Activated T-cell treated with anti-CD3 and anti-CD28 coated beads, Interleukin-2, amount 50 U/mL, for 4 hours (primary cell): ENCODE data around the gene APLP2. TPM values are rescaled to one million over a fixed set of nuclear protein-coding genes. Genes with fewer than 3 reads are reported as not detected.

Experiments
- ATAC-seq, 2 donors: fragments of 200-7000 bp; cut with Tn5 transposase; one replicate each; pipeline ENCODE4 v1.10.0; 2021
- DNase-seq: peaks from one replicate; pipeline ENCODE4 v3.0.0-alpha.2; 2020
- H3K27me3 Mint-ChIP-seq: one replicate; pipeline ENCODE4 v1.8.0; 2021; ENCODE audit warnings: low read depth, mixed read lengths
- H3K36me3 Mint-ChIP-seq: one replicate; pipeline ENCODE4 v1.8.0; 2022; ENCODE audit warnings: mixed read lengths; ENCODE audit not compliant: insufficient read depth
- H3K4me1 Mint-ChIP-seq: one replicate; pipeline ENCODE4 v1.8.0; 2021; ENCODE audit warnings: low read depth, mixed read lengths
- H3K4me3 Mint-ChIP-seq: one replicate; pipeline ENCODE4 v1.8.0; 2021; ENCODE audit warnings: mild to moderate bottlenecking, moderate library complexity, mixed read lengths
- H3K9me3 Mint-ChIP-seq: one replicate; pipeline ENCODE4 v1.8.0; 2021; ENCODE audit warnings: mixed read lengths
- total RNA-seq, 3 donors: library from RNA; stranded (reverse); gene quantifications; one replicate each; pipeline ENCODE4 v1.2.1, GENCODE V29; 2021

The APLP2 gene
- total RNA-seq, 3 donors from 2014 or later: 53.5 to 70.6 (median 60.4) TPM

DNA sequence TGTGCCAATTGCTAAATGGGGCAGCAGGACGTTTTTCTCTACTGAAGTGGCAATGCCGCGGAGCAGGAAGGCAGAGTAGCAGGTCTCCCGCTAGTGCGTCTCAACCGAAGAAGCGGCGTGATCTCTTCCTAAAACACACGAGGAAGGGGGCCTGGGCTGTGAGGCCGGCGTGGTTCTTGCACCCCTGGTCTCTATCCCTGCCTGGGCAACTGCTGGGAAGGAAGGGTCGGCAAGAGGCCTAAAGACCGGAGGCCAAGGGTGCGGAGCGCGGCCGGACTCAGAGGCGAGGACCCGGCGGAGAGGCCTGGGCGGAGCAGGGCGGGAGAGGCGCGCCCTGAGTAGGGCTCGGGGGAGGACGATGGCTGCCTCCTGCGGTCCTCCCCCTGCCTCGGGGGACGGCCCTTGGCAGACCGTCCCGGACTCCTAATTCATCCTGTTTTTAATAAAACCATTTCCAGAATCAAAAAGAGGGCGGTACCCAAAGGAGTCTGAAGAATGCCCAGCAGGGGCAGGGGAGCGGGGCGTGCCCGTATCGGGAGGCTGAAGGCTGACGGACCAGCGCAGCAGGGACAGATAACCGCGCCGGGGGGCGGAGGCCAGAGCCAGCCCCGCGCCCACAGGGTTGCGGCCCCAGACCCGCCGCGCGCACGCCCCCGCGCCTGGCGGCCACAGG is 572 bp upstream of the APLP2 start:
- H3K9me3 Mint-ChIP-seq: no peaks in the 10 kb centered on the region
- H3K27me3 Mint-ChIP-seq: peaks cover 4% of the 10 kb centered on the region
- peak; percentile 36 for DNase-seq

DNA sequence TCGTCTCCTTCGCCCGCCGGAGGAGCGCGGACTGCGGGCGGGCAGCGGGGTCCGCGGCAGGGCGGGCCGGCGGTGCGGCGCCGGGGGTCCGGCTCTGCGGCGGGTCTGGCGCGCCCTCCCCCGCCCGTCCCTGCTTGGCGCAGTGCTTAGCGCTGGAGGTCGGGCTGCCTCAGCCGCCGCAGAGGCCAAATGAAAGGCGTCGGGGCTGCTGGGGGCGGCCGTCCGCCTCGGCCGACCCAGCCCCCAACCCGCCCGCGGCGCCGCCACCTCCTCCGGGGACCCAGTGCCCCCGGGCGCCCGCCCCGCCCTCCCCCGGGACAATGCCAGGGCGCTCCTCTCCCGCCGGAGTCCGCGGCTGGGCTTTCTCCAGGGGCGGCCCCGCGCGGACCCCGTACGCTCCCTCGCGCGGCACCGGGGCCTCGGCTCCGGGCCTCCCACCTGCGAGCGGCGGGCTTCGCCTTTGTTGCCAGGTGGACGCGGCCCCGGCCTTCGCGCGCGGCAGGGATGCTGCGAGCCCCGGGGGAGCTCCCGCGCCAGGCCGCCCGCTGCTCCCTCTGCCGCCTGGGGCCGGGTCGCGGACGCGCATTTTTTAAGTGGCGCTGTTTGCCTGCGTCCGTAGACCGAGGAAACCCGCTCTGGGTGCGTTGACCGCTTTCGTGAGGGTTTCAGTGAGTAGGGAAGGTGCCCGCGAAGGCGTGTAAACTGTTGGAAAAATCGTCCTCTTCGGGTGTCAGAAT is 583 bp downstream of the APLP2 start:
- Mint-ChIP-seq H3K9me3 (no peaks in the 10 kb centered on the region), H3K36me3 (no peaks in the 10 kb centered on the region), H3K27me3 (no peaks in the 10 kb centered on the region), H3K4me3 (peak overlapping the region; percentile 93), H3K4me1 (peaks cover 24% of the 10 kb centered on the region)
- ATAC-seq (peak; percentile 26 to 41), DNase-seq (peak; percentile 38)

More for the DNA sequence above, 572 bp upstream of the APLP2 start:
- H3K36me3 Mint-ChIP-seq: no peaks in the 10 kb centered on the region
- peak overlapping the region; percentile 93 for H3K4me3 Mint-ChIP-seq
- peaks cover 24% of the 10 kb centered on the region for H3K4me1 Mint-ChIP-seq
- peak; percentile 56 to 64 for ATAC-seq

DNA sequence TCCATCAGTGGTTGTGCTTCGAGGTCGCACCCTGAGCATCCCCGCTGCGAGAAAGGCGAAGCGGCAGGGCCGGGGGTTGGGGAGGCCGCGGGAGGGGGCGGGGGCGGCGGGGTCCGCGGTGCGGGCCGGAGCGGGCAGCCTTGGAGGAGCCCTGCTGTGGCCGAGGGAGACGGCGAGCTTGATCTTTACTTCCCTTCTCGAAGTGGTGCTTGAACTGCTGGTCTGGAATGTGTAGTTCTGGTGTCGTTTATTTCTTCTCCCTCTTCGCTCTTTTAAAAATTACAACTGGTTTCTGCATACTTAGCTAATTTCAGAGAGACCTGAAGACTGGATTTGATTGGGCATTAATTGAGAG is 1.1 kb downstream of the APLP2 start:
- DNase-seq (no peak), ATAC-seq (no peak)
- Mint-ChIP-seq H3K4me1 (peaks cover 24% of the 10 kb centered on the region), H3K36me3 (no peaks in the 10 kb centered on the region), H3K4me3 (peak overlapping the region; percentile 84), H3K27me3 (no peaks in the 10 kb centered on the region), H3K9me3 (no peaks in the 10 kb centered on the region)

DNA sequence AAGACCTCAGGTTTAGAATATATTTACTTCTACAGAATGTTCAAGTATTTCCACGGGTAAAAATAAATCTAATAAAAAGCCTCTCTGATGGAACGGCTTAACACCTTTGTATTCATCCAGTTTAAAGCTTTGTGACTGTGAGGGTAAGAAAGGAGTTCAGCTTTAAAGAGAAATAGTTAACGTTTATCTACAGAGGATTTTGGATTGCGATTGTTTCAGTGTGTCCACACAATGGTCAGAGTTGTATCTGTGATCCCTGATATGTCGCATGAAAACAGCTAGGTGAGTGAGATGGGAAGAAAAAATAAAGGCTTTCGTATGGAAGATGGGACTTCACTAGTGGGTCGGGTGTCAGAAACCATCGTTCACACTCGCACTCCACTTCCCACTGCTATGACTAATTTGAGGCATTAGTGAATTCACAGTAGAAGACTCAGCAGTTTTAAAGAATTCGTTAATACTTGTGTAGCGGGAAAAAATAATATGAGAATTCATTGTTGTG is 1.6 kb downstream of the APLP2 start:
- Mint-ChIP-seq H3K36me3 (no peaks in the 10 kb centered on the region), H3K4me1 (peaks cover 24% of the 10 kb centered on the region), H3K9me3 (no peaks in the 10 kb centered on the region), H3K4me3 (peak overlapping the region; percentile 84), H3K27me3 (no peaks in the 10 kb centered on the region)
- DNase-seq (no peak), ATAC-seq (no peak)

DNA sequence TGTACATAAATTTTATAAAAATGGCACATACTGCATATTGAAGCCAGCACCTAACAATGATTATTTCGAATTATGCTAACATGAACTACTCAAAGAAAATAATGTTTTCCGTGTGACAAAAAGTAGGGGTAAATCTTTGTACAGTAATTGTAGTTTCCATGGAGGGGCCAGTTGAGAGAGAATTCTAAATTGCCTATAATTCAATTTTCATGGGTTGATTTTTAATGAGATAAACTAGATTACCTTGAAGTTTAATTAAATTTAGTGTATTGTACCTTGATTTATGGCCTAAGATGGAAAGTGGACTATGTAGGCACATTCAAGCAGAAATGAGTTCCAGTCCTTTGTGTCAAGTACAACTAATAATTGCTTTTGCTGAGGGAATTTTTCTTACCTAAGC is 5.0 kb downstream of the APLP2 start:
- H3K4me3 Mint-ChIP-seq: no peak overlapping the region
- H3K4me1 Mint-ChIP-seq: peaks cover 25% of the 10 kb centered on the region
- DNase-seq (no peak), ATAC-seq (no peak)
- no peaks in the 10 kb centered on the region for H3K27me3 Mint-ChIP-seq
- H3K36me3 Mint-ChIP-seq: peaks cover 2% of the 10 kb centered on the region
- no peaks in the 10 kb centered on the region for H3K9me3 Mint-ChIP-seq

DNA sequence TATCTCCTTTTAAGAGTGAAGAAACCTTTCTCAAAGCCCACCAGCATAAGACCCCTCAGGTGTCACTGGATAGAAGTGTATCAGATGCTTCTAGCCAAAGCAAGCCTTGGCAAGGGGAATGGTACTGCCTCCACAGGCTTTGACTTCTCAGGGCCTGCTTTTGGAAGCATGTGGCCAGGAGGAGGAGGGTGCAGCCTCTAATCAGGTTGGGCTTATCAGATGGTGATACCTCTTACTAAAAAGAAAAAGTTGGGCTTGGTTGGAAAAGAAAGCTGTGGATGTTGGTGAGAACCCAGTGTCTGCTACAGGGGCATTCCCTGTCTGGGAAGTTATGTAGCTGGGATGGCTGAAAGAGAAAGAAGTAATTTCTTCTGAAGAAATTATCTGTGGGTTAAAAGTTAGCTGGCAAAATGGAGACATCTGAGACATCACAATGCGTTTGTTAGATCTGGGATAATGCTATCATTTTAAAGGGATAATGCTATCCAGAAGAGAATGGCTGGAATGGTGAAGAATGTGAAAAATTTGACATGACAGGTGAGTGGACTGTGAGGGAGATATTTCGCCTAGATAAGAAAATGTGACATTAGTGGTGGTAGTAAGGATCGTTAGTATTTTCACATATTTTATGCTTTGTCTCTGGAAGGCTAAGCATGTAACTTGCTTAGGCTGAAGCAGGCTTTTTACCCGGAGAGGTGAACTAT is 7.2 kb downstream of the APLP2 start:
- Mint-ChIP-seq H3K36me3 (peaks cover 2% of the 10 kb centered on the region), H3K4me1 (peaks cover 14% of the 10 kb centered on the region), H3K4me3 (no peak overlapping the region), H3K9me3 (no peaks in the 10 kb centered on the region), H3K27me3 (no peaks in the 10 kb centered on the region)
- ATAC-seq: no peak
- no peak for DNase-seq

DNA sequence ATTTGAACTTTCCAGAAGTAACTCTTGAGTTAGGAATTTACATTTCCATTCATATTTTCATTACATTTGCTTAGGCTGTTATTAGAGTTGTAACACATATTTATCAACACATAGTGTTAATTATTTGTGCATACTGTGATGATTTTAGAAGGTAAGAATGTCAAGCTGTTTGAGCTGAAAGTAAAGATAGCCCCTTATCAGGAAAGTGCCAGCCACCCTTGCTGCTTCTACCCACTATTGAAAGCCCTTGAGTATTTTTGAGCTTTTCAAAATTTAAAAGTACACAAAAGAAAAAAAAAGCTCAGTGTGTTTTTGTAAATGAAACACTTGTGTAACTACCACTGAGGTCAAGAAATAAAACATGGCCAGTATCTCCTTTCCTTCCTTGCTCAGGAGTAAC is 8.0 kb downstream of the APLP2 start:
- no peak overlapping the region for H3K4me3 Mint-ChIP-seq
- no peaks in the 10 kb centered on the region for H3K27me3 Mint-ChIP-seq
- DNase-seq (no peak), ATAC-seq (no peak)
- no peaks in the 10 kb centered on the region for H3K9me3 Mint-ChIP-seq
- H3K4me1 Mint-ChIP-seq: peaks cover 9% of the 10 kb centered on the region
- peaks cover 2% of the 10 kb centered on the region for H3K36me3 Mint-ChIP-seq

DNA sequence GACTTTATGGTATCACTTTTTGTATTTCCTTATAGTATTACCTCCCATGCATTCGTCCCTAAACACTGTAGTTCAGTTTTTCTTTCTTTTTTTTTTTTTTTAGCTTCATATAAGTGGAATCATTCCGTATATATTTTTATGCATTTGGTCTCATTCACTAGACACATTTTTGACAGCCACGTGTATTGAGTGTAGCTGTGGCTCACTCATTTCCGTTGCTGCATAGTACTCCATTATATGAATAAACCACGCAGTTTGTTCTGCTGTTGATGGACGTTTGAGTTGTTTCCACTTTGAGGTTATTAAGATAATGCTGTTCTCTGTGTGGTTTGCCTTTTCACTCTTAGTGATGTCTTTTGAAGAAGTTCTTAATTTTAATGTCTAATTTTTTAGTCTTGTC is 8.4 kb downstream of the APLP2 start:
- H3K36me3 Mint-ChIP-seq: peaks cover 2% of the 10 kb centered on the region
- DNase-seq: no peak
- no peaks in the 10 kb centered on the region for H3K9me3 Mint-ChIP-seq
- no peak for ATAC-seq
- H3K4me3 Mint-ChIP-seq: no peak overlapping the region
- H3K27me3 Mint-ChIP-seq: no peaks in the 10 kb centered on the region
- H3K4me1 Mint-ChIP-seq: peaks cover 9% of the 10 kb centered on the region

DNA sequence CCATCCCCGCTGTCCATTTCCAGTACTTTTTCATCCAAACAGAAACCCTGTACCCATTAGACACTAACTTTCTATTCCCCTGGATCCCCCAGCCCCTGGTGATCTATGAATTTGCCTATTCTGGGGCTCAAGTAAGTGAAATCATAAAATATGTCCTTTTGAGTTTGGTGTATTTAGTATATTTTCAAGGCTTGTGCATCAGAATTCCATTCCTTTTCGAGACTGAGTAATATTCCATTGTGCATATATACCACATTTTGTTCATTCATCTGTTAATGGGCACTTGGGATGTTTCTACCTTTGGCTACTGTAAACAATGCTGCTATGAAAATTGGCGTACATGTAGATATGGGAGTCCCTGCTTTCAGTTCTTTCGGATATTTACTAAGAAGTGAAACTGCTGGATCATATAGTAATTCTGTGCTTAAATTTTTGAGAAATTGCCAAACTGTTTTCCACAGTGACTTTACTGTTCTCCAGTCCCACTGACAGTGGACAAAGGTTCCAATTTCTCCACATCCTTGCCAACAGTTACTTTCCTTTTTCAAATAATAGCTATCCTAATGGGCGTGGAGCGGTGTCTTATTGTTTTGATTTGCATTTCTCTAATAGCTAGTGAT is 16.1 kb downstream of the APLP2 start:
- H3K9me3 Mint-ChIP-seq: no peaks in the 10 kb centered on the region
- peaks cover 30% of the 10 kb centered on the region for H3K4me1 Mint-ChIP-seq
- H3K27me3 Mint-ChIP-seq: no peaks in the 10 kb centered on the region
- peaks cover 10% of the 10 kb centered on the region for H3K36me3 Mint-ChIP-seq
- H3K4me3 Mint-ChIP-seq: no peak overlapping the region
- DNase-seq (no peak), ATAC-seq (no peak)

DNA sequence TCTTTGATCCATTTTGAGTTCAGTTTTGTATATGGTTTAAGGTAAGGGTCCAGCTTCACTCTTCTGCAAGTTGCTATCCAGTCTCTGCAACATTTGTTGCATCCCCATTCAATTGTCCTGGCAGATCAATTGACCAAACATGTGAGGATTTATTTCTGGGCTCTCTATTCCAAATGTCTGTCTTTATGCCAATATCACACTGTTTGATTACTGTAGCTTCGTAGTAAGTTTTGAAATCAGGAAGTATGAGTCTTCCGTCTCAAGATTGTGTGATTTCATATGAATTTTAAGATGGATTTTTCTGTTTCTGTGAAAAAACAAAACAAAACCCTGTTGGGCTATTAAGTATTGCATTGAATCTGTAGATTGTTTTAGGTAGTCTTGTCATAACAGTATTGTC is 17.0 kb downstream of the APLP2 start:
- no peak overlapping the region for H3K4me3 Mint-ChIP-seq
- H3K36me3 Mint-ChIP-seq: peaks cover 10% of the 10 kb centered on the region
- H3K27me3 Mint-ChIP-seq: no peaks in the 10 kb centered on the region
- peaks cover 30% of the 10 kb centered on the region for H3K4me1 Mint-ChIP-seq
- DNase-seq (no peak), ATAC-seq (no peak)
- H3K9me3 Mint-ChIP-seq: no peaks in the 10 kb centered on the region

DNA sequence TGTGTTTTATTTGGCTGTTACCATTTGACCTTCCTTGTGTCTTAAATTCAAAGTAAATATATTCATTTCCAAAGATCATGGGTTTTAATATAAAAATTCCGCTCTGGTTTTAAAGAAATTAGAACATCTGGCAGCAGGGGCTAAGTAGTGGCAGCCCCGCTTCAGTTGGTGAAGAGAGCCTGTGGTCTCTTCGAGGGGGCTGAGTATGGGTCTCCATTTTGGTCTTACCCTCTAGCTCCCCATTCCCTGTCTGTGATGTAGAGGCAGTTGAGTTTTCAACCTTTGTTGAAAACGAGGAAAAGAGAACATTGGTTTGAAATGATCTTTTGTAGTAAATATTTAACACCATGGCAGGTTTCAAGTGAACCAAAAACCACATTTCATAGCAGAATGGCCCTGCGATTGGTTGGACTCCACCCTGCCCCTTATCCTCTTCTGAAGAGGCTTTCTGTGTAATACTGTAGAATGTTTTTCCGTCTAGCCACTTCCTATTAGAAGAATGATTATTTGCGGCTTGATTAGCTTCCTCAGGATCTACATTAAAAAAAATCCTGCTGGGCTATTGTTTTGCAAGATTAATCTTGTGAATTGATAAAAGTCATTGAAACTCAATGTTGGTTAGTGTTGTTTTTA is 17.7 kb downstream of the APLP2 start:
- no peaks in the 10 kb centered on the region for H3K27me3 Mint-ChIP-seq
- DNase-seq (no peak), ATAC-seq (no peak)
- H3K9me3 Mint-ChIP-seq: no peaks in the 10 kb centered on the region
- H3K4me3 Mint-ChIP-seq: no peak overlapping the region
- H3K4me1 Mint-ChIP-seq: peaks cover 30% of the 10 kb centered on the region
- H3K36me3 Mint-ChIP-seq: peaks cover 10% of the 10 kb centered on the region

DNA sequence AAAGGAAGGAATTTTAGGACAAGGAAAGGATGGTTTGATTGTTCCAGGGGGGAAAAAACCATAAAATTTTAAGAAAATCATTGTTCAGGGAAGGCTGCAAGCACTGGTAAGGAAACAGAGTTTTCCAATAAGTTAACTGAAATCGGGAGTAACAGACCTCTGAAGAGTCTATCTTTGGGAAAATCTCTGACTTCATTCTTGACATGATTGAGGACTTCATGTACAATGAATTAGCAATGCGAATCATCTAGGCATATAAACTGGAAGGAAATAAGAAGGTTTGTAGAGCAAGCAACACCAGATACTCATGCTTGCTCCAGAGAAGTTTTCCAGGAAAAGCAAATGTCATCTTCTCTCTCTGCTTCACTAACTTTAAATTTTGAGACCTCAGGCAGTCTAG is 18.5 kb downstream of the APLP2 start:
- ATAC-seq (no peak), DNase-seq (no peak)
- peaks cover 12% of the 10 kb centered on the region for H3K36me3 Mint-ChIP-seq
- H3K27me3 Mint-ChIP-seq: no peaks in the 10 kb centered on the region
- H3K4me1 Mint-ChIP-seq: peaks cover 30% of the 10 kb centered on the region
- H3K9me3 Mint-ChIP-seq: no peaks in the 10 kb centered on the region
- H3K4me3 Mint-ChIP-seq: no peak overlapping the region

DNA sequence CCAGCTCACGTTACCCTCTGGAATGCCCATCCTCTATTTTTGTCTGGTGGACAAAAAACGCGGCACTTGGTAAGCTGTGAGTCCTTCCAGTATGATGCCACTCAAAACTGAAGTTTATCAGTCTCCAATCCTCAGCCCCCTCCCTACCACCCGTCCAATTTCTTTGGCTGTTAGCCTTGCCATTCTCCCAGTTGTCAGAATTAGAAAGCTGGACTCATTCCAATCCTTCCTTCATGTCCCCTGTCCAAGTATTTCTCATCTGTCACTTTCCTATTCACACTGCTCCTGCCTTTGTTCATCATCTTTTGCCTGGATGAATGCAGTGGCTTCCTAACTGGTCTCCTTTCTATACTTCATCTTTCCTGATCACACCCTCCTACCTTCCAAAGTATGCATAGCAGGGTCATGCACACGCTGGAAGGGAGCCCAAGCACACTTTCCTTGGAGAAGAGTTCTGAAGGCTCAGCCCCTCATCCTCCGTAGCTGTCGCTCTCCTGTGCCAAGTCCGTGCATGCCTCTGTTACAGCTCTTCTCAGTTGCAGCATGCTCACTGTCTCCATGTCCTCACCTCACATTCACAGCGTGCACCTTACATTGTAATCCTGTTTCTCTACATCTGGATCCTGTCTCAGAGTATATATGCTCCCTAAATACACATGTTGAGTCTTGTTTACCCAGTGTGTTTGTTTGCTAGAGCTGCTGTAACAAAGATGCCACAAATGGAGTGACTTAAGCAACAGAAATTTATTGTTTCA is 19.4 kb downstream of the APLP2 start:
- DNase-seq (no peak), ATAC-seq (no peak)
- no peak overlapping the region for H3K4me3 Mint-ChIP-seq
- H3K9me3 Mint-ChIP-seq: no peaks in the 10 kb centered on the region
- H3K27me3 Mint-ChIP-seq: no peaks in the 10 kb centered on the region
- H3K4me1 Mint-ChIP-seq: peaks cover 32% of the 10 kb centered on the region
- peaks cover 13% of the 10 kb centered on the region for H3K36me3 Mint-ChIP-seq
